ENCODE measurements around the gene SGPL1. TPM values are rescaled to one million over a fixed set of nuclear protein-coding genes. Genes with fewer than 3 reads are reported as not detected.
A peak's percentile ranks its signal among the peaks of the same experiment; 100 is the strongest.

The SGPL1 gene
- total RNA-seq, 1 experiment from 2014 or later, result 93.8 TPM

DNA sequence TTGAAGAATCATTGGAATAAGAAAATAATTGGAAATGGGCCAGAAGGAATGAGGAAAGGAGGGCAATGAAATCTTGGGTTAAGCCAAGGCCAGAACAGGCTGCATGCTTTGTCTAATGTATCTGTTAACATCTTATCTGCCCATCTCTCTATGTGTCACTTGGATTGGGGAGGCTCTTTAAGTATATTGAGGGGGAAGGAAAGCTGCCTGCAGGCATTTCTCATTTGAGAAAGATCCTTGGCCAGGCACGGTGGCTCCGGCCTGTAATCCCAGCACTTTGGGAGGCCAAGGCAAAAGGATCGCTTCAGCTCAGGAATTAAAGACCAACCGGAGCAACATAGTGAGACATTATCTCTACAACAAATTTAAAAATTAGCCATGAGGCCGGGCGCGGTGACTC is 58.3 kb downstream of the SGPL1 start:
- peaks cover 47% of the 10 kb centered on the region for H3K36me3 Mint-ChIP-seq (ENCODE audit: insufficient read depth, unreplicated experiment)
- H3K27ac Mint-ChIP-seq (ENCODE audit: low read depth, unreplicated experiment), result no peak overlapping the region
- CTCF ChIA-PET, result interaction anchor here (0.7 kb wide), 1 partner anchor 255 kb away, joined by 3 read pairs; no protein-coding TSS in a partner anchor
- intact Hi-C loops (cut with micrococcal nuclease), result no loop called here
- no peak for DNase-seq (ENCODE audit: unreplicated experiment)
- POLR2A ChIA-PET, result interaction anchor here (0.7 to 1.1 kb wide), 3 partner anchors 17 to 67 kb away, joined by 3 to 4 read pairs (median 3); no protein-coding TSS in a partner anchor
- TF ChIP-seq, protein P1, sequence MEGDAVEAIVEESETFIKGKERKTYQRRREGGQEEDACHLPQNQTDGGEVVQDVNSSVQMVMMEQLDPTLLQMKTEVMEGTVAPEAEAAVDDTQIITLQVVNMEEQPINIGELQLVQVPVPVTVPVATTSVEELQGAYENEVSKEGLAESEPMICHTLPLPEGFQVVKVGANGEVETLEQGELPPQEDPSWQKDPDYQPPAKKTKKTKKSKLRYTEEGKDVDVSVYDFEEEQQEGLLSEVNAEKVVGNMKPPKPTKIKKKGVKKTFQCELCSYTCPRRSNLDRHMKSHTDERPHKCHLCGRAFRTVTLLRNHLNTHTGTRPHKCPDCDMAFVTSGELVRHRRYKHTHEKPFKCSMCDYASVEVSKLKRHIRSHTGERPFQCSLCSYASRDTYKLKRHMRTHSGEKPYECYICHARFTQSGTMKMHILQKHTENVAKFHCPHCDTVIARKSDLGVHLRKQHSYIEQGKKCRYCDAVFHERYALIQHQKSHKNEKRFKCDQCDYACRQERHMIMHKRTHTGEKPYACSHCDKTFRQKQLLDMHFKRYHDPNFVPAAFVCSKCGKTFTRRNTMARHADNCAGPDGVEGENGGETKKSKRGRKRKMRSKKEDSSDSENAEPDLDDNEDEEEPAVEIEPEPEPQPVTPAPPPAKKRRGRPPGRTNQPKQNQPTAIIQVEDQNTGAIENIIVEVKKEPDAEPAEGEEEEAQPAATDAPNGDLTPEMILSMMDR (IDR thresholded peaks at IDR 0.05; ENCODE audit: unreplicated experiment), result no peak
- H3K4me1 Mint-ChIP-seq (ENCODE audit: insufficient read depth, unreplicated experiment), result no peaks in the 10 kb centered on the region
- H3K27me3 Mint-ChIP-seq (ENCODE audit: insufficient read depth, unreplicated experiment), result no peaks in the 10 kb centered on the region
- BruUV-seq (replicated peaks), result no TSS peak
- no peak overlapping the region for H3K4me3 Mint-ChIP-seq (ENCODE audit: unreplicated experiment)
- H3K9me3 Mint-ChIP-seq (ENCODE audit: unreplicated experiment), result no peaks in the 10 kb centered on the region

DNA sequence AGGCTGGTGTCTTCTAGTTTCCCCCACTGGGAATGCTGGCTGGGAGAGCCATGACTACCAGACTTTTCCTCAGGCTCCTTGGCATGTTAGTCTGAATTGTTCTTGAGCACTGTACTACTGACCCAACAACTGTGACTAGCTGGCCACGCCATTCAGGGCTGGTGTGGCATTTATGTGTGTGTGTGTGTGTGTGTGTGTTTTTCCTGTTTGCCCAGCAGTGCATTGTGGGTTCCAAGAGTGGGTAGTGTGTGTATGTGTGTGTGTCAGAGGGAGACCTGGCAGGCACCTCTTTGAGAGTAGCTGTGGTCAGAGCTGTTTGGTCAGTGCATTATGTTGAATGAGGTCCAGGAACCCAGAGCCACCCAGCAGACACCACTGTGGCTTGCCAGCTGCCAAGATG is 63.5 kb downstream of the SGPL1 start:
- DNase-seq (ENCODE audit: unreplicated experiment), result no peak
- TF ChIP-seq, protein P1 (IDR thresholded peaks at IDR 0.05; ENCODE audit: unreplicated experiment), result no peak
- BruUV-seq (replicated peaks), result no TSS peak
- Mint-ChIP-seq H3K36me3 (ENCODE audit: insufficient read depth, unreplicated experiment) (peaks cover 33% of the 10 kb centered on the region), H3K4me1 (ENCODE audit: insufficient read depth, unreplicated experiment) (no peaks in the 10 kb centered on the region), H3K27me3 (ENCODE audit: insufficient read depth, unreplicated experiment) (no peaks in the 10 kb centered on the region), H3K4me3 (ENCODE audit: unreplicated experiment) (no peak overlapping the region), H3K27ac (ENCODE audit: low read depth, unreplicated experiment) (no peak overlapping the region), H3K9me3 (ENCODE audit: unreplicated experiment) (no peaks in the 10 kb centered on the region)
- CTCF ChIA-PET, result interaction anchor here (0.6 to 6.6 kb wide), 14 partner anchors 8 to 399 kb away, joined by 3 to 80 read pairs (median 4); no protein-coding TSS in a partner anchor
- POLR2A ChIA-PET, result interaction anchor here (0.6 to 3.7 kb wide), 3 partner anchors 62 to 733 kb away, joined by 3 to 16 read pairs (median 3); partner anchors contain the start of gene TYSND1
- intact Hi-C loops (cut with micrococcal nuclease), result no loop called here

DNA sequence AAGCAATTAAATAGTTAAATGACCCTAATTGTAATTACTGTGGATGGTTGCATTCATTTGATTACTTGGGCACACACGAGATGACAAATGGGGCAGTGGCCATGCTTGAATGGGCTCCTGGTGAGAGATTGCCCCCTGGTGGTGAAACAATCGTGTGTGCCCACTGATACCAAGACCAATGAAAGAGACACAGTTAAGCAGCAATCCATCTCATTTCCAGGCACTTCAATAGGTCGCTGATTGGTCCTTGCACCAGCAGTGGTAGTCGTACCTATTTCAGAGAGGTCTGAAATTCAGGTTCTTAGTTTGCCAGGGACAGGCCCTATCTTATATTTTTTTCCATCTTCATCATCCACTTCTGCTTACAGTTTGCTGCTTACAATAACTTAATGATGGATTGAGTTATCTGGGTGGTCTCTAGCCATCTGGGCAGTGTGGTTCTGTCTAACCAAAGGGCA is 64.4 kb downstream of the SGPL1 start:
- BruUV-seq (replicated peaks), result no TSS peak
- Mint-ChIP-seq H3K27ac (ENCODE audit: low read depth, unreplicated experiment) (no peak overlapping the region), H3K9me3 (ENCODE audit: unreplicated experiment) (no peaks in the 10 kb centered on the region), H3K4me1 (ENCODE audit: insufficient read depth, unreplicated experiment) (no peaks in the 10 kb centered on the region), H3K27me3 (ENCODE audit: insufficient read depth, unreplicated experiment) (no peaks in the 10 kb centered on the region), H3K4me3 (ENCODE audit: unreplicated experiment) (no peak overlapping the region), H3K36me3 (ENCODE audit: insufficient read depth, unreplicated experiment) (peaks cover 38% of the 10 kb centered on the region)
- POLR2A ChIA-PET, result interaction anchor here (1.0 to 3.7 kb wide), 2 partner anchors 63 to 76 kb away, joined by 3 to 16 read pairs; no protein-coding TSS in a partner anchor
- CTCF ChIA-PET, result interaction anchor here (0.5 to 6.6 kb wide), 14 partner anchors 9 to 470 kb away, joined by 3 to 80 read pairs (median 3); no protein-coding TSS in a partner anchor
- TF ChIP-seq, protein P1 (IDR thresholded peaks at IDR 0.05; ENCODE audit: unreplicated experiment), result peak; percentile 77
- intact Hi-C loops (cut with micrococcal nuclease), result loop anchor here (1.0 to 2.0 kb wide), 4 partner anchors 65 to 419 kb away; partner anchors contain the start of gene SGPL1
- DNase-seq (ENCODE audit: unreplicated experiment), result peak; percentile 82

DNA sequence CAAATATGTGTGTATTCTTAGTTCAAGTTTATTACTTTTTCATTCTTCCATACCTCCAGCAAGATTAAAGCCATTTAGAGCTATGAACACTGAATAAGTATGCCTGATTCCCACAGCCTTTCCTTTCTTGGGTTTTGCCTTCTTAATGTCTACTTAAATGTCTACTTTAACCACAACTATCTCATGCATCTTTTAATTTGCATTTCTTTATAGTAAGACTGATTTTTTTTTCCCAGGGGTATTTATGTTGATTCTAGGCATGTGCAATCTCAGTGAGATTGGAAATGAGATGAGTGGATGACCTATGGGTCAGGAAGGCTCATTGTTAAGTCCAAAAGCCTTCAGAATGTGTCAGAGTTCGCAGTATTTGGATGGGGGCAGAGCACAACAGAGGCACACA is 69.0 kb downstream of the SGPL1 start:
- no peak overlapping the region for H3K27ac Mint-ChIP-seq (ENCODE audit: low read depth, unreplicated experiment)
- ChIA-PET POLR2A (no interaction called here), CTCF (interaction anchor here (0.6 to 1.6 kb wide), 3 partner anchors 20 to 334 kb away, joined by 3 read pairs; no protein-coding TSS in a partner anchor)
- no peaks in the 10 kb centered on the region for H3K9me3 Mint-ChIP-seq (ENCODE audit: unreplicated experiment)
- H3K27me3 Mint-ChIP-seq (ENCODE audit: insufficient read depth, unreplicated experiment), result no peaks in the 10 kb centered on the region
- H3K4me3 Mint-ChIP-seq (ENCODE audit: unreplicated experiment), result no peak overlapping the region
- no peak for DNase-seq (ENCODE audit: unreplicated experiment)
- peaks cover 19% of the 10 kb centered on the region for H3K36me3 Mint-ChIP-seq (ENCODE audit: insufficient read depth, unreplicated experiment)
- BruUV-seq (replicated peaks), result no TSS peak
- intact Hi-C loops (cut with micrococcal nuclease), result no loop called here
- TF ChIP-seq, protein P1 (IDR thresholded peaks at IDR 0.05; ENCODE audit: unreplicated experiment), result no peak
- peaks cover 5% of the 10 kb centered on the region for H3K4me1 Mint-ChIP-seq (ENCODE audit: insufficient read depth, unreplicated experiment)

Measured in MCF 10A (cell line).